Suprapubic skin (tissue), 4 donors: ENCODE results near the gene CA14. TPM values are rescaled to one million over a fixed set of nuclear protein-coding genes. Genes with fewer than 3 reads are reported as not detected.
"Not testable (repeated sequence)": the region's sequence is repeated elsewhere in the genome, so short reads cannot be mapped to it uniquely, and the experiment has no call there.

Experiments
- DNase-seq, 2 donors: peaks; one replicate each; pipeline ENCODE4 v3.0.0-alpha.2; 2019; ENCODE audit warnings: low spot score in 2 of 2
- H3K27ac ChIP-seq: fragments of 200-600 bp; sonication (generic); one replicate; pipeline ENCODE4 v1.5.1; 2019
- H3K27me3 ChIP-seq: fragments of 200-600 bp; sonication (generic); one replicate; pipeline ENCODE4 v1.5.1; 2019
- H3K36me3 ChIP-seq: fragments of 200-600 bp; sonication (generic); one replicate; pipeline ENCODE4 v1.5.1; 2019
- H3K4me1 ChIP-seq: fragments of 200-600 bp; sonication (generic); one replicate; pipeline ENCODE4 v1.5.1; 2019
- H3K4me3 ChIP-seq: fragments of 200-600 bp; sonication (generic); one replicate; pipeline ENCODE4 v1.5.1; 2019; ENCODE audit warnings: mild to moderate bottlenecking
- H3K9me3 ChIP-seq: fragments of 200-600 bp; sonication (generic); one replicate; pipeline ENCODE4 v1.5.1; 2019
- EP300 ChIP-seq: sonication (generic); formaldehyde crosslinking; IDR thresholded peaks from one replicate; pipeline ENCODE4 v1.6.1; 2017; ENCODE audit warnings: antibody characterized with exemption
- POLR2A ChIP-seq, 2 donors: fragments of 450-650 bp; IDR thresholded peaks; one replicate each; pipeline ENCODE4 v1.6.1; 2017; ENCODE audit warnings: antibody characterized with exemption in 2 of 2, mild to moderate bottlenecking in 2 of 2, moderate library complexity in 2 of 2
- POLR2AphosphoS5 ChIP-seq, 3 donors: sonication (generic); formaldehyde crosslinking; IDR thresholded peaks; one replicate each; pipeline ENCODE4 v1.6.1; 2017; ENCODE audit warnings: antibody characterized with exemption in 3 of 3
- WGBS: methylation state at CpG from one replicate; pipeline ENCODE4 v1.1.5; 2018; 5-methylcytosine and 5-hydroxymethylcytosine counted together
- total RNA-seq, 4 donors: library from RNA; depleted of rRNA; stranded (reverse); fragments of >200 nt; gene quantifications; one replicate each; pipeline ENCODE4 v1.1.0, GENCODE V29; 2016
- TF ChIP-seq, protein P1 (sequence below), 2 donors: fragments of 200-600 bp in 1 of 2; fragments of 450-650 bp in 1 of 2; sonication (generic) in 1 of 2; IDR thresholded peaks; one replicate each; pipeline ENCODE4 v1.5.1; 2016 to 2019; ENCODE audit warnings: antibody characterized with exemption in 2 of 2, mild to moderate bottlenecking in 1 of 2, moderate library complexity in 1 of 2

CA14 gene
- total RNA-seq, 4 donors from 2014 or later: 0.64 to 2.8 (median 1.1) TPM

GRCh38 chr1:150234566-150235293, 22.8 kb upstream of the CA14 start:
- Histone ChIP-seq H3K27me3 (no peaks in the 10 kb centered on the region), H3K27ac (peak overlapping the region; percentile 99), H3K4me3 (peak overlapping the region; percentile 99), H3K9me3 (no peaks in the 10 kb centered on the region), H3K4me1 (peaks cover 21% of the 10 kb centered on the region), H3K36me3 (no peaks in the 10 kb centered on the region)
- TF ChIP-seq POLR2AphosphoS5 (IDR thresholded peaks at IDR 0.05) (peak in 2 of 3 donors; percentile 43 to 44), POLR2A (IDR thresholded peaks at IDR 0.05) (peak; percentile 44 to 67), EP300 (no peak)
- TF ChIP-seq, protein P1, sequence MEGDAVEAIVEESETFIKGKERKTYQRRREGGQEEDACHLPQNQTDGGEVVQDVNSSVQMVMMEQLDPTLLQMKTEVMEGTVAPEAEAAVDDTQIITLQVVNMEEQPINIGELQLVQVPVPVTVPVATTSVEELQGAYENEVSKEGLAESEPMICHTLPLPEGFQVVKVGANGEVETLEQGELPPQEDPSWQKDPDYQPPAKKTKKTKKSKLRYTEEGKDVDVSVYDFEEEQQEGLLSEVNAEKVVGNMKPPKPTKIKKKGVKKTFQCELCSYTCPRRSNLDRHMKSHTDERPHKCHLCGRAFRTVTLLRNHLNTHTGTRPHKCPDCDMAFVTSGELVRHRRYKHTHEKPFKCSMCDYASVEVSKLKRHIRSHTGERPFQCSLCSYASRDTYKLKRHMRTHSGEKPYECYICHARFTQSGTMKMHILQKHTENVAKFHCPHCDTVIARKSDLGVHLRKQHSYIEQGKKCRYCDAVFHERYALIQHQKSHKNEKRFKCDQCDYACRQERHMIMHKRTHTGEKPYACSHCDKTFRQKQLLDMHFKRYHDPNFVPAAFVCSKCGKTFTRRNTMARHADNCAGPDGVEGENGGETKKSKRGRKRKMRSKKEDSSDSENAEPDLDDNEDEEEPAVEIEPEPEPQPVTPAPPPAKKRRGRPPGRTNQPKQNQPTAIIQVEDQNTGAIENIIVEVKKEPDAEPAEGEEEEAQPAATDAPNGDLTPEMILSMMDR (IDR thresholded peaks at IDR 0.05): no peak
- peak; percentile 92 to 93 for DNase-seq
- 1% methylated on average over 18 of the region's 78 CpGs for WGBS

DNA sequence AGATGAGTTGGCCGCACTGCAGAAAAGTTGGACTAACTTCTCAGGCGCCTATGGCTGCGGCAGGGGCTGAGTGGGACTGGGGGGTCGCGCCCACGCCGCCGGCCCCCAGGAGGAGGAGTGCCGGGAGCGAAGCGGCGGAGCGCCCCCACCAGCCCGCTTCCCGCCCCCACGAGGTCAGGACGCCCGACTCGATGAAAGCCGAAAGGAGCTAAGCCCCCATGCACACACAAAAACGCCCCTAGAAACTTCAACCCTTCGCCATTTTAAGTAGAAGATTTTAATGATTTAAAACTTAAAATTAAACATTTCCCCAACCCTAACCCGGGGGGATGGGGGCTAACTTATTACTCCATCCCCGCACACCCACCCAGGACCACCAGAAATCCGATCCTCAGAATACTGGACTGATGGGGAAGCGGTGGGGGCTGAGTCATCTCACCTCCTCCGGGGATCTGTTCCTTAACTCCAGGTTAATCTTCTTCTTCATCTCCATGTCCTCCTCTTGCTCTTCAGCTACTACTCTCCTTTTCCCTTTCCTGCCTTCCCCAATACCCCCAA, 22.2 kb upstream of the CA14 start:
- Histone ChIP-seq H3K27ac (peak overlapping the region; percentile 99), H3K4me1 (peaks cover 21% of the 10 kb centered on the region), H3K4me3 (peak overlapping the region; percentile 99), H3K36me3 (no peaks in the 10 kb centered on the region), H3K27me3 (no peaks in the 10 kb centered on the region), H3K9me3 (no peaks in the 10 kb centered on the region)
- 0% methylated on average over 19 of the region's 27 CpGs for WGBS
- peak; percentile 72 to 76 for DNase-seq
- TF ChIP-seq POLR2A (IDR thresholded peaks at IDR 0.05) (no peak), EP300 (no peak), POLR2AphosphoS5 (IDR thresholded peaks at IDR 0.05) (no peak)
- TF ChIP-seq, protein P1 (IDR thresholded peaks at IDR 0.05): no peak

- H3K4me3 ChIP-seq: peak within 1 kb of the TSS; percentile 99
- no peaks in the 10 kb centered on the region for H3K27me3 ChIP-seq
- H3K27ac ChIP-seq: peak within 1 kb of the TSS; percentile 99
- no peaks in the 10 kb centered on the region for H3K9me3 ChIP-seq
- peaks cover 21% of the 10 kb centered on the region for H3K4me1 ChIP-seq
- TF ChIP-seq EP300 (no peak), POLR2AphosphoS5 (IDR thresholded peaks at IDR 0.05) (peak; percentile 42 to 95 (median 94)), POLR2A (IDR thresholded peaks at IDR 0.05) (peak; percentile 16 to 69)
- TF ChIP-seq, protein P1 (IDR thresholded peaks at IDR 0.05): peak in 1 of 2 donors; percentile 7
- no peaks in the 10 kb centered on the region for H3K36me3 ChIP-seq
- under 1% methylated on average over 33 of the region's 33 CpGs for WGBS
- peak; percentile 96 to 97 for DNase-seq
Measured at GRCh38 chr1:150235852-150236613, 21.5 kb upstream of the CA14 start, which contains the start of gene ANP32E. ANP32E (minus strand) TSS chr1:150236112; CDS start chr1:150235786, 326 bp downstream.

DNA sequence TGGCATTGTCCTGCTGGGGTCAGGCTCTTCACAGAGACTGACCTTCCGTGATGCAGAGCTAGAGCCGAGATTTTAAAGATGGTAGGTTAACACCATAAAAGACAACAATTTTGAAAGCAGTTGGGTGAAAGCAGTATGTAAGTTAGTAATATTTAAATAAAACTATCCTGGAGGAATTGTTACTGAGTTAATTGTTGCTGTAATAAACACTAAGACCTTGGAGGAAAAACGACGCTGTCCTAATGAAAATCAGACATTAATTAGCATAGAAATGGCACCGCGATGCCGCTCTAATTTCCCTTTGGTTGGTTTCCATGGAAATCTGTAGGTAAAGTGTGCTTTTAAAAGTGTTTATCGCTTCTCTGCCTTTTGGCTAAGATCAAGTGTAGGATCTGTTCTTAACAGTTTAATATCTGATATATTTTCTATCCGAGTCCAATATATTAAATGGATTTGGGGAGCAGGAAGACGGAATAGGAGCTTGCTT, 20.9 kb upstream of the CA14 start:
- peak in 1 of 2 donors; percentile 8 for DNase-seq
- Histone ChIP-seq H3K9me3 (no peaks in the 10 kb centered on the region), H3K36me3 (no peaks in the 10 kb centered on the region), H3K27ac (no peak overlapping the region), H3K4me1 (peaks cover 21% of the 10 kb centered on the region), H3K4me3 (peak overlapping the region; percentile 99), H3K27me3 (no peaks in the 10 kb centered on the region)
- whole genome bisulfite sequencing: 21% methylated on average over 10 of the region's 10 CpGs
- TF ChIP-seq POLR2AphosphoS5 (IDR thresholded peaks at IDR 0.05) (no peak), EP300 (no peak), POLR2A (IDR thresholded peaks at IDR 0.05) (no peak)
- TF ChIP-seq, protein P1 (IDR thresholded peaks at IDR 0.05): no peak

GRCh38 chr1:150237176-150237575, 20.4 kb upstream of the CA14 start:
- not testable (repeated sequence) for H3K9me3 ChIP-seq, H3K4me3 ChIP-seq, H3K36me3 ChIP-seq, H3K27me3 ChIP-seq, H3K27ac ChIP-seq
- peak in 1 of 2 donors; percentile 40 for DNase-seq
- peaks cover 21% of the 10 kb centered on the region for H3K4me1 ChIP-seq
- 86% methylated on average over 13 of the region's 13 CpGs for WGBS
